ENCODE measurements around the gene ST6GALNAC5. TPM values are rescaled to one million over a fixed set of nuclear protein-coding genes. Genes with fewer than 3 reads are reported as not detected.

Gene ST6GALNAC5
- total RNA-seq, 4 donors from 2014 or later = 0.49 to 14.1 (median 2.1) TPM

- 92% methylated on average over 20 of the region's 20 CpGs for WGBS
- no peak for TF ChIP-seq POLR2A (IDR thresholded peaks at IDR 0.05)
- no peak for TF ChIP-seq CTCF (IDR thresholded peaks at IDR 0.05)
- TF ChIP-seq POLR2AphosphoS5 (IDR thresholded peaks at IDR 0.05) = no peak
- TF ChIP-seq EP300 (IDR thresholded peaks at IDR 0.05) = no peak
- Histone ChIP-seq H3K4me3 (no peak overlapping the region), H3K36me3 (no peaks in the 10 kb centered on the region), H3K27me3 (peaks cover 2% of the 10 kb centered on the region), H3K4me1 (no peaks in the 10 kb centered on the region), H3K27ac (no peak overlapping the region), H3K9me3 (no peaks in the 10 kb centered on the region)
- no peak for DNase-seq (ENCODE audit: low spot score in 2 of 2)
Observed at GRCh38 chr1:77044133-77044849, 177.0 kb downstream of the ST6GALNAC5 start.

GRCh38 chr1:77047575-77047974, 180.3 kb downstream of the ST6GALNAC5 start:
- TF ChIP-seq POLR2A (IDR thresholded peaks at IDR 0.05) (no peak), EP300 (IDR thresholded peaks at IDR 0.05) (no peak)
- WGBS = 97% methylated on average over 1 of the region's 1 CpG

GRCh38 chr1:77047978-77048614, 180.8 kb downstream of the ST6GALNAC5 start:
- H3K27me3 ChIP-seq = peaks cover 2% of the 10 kb centered on the region
- H3K27ac ChIP-seq = no peak overlapping the region
- no peak overlapping the region for H3K4me3 ChIP-seq
- DNase-seq (ENCODE audit: low spot score in 2 of 2) = no peak
- no peaks in the 10 kb centered on the region for H3K36me3 ChIP-seq
- no peaks in the 10 kb centered on the region for H3K4me1 ChIP-seq
- H3K9me3 ChIP-seq = no peaks in the 10 kb centered on the region
- WGBS = 78% methylated on average over 3 of the region's 3 CpGs
- TF ChIP-seq POLR2AphosphoS5 (IDR thresholded peaks at IDR 0.05) = no peak
- TF ChIP-seq CTCF (IDR thresholded peaks at IDR 0.05) = no peak
- no peak for TF ChIP-seq EP300 (IDR thresholded peaks at IDR 0.05)
- no peak for TF ChIP-seq POLR2A (IDR thresholded peaks at IDR 0.05)

More at GRCh38 chr1:77047575-77047974, 180.3 kb downstream of the ST6GALNAC5 start:
- no peaks in the 10 kb centered on the region for H3K4me1 ChIP-seq
- no peaks in the 10 kb centered on the region for H3K9me3 ChIP-seq
- H3K36me3 ChIP-seq = no peaks in the 10 kb centered on the region
- H3K27me3 ChIP-seq = peaks cover 2% of the 10 kb centered on the region
- no peak overlapping the region for H3K4me3 ChIP-seq
- no peak for DNase-seq (ENCODE audit: low spot score in 2 of 2)
- no peak overlapping the region for H3K27ac ChIP-seq

GRCh38 chr1:77048615-77049005, 181.3 kb downstream of the ST6GALNAC5 start:
- Histone ChIP-seq H3K4me1 (no peaks in the 10 kb centered on the region), H3K36me3 (no peaks in the 10 kb centered on the region), H3K4me3 (no peak overlapping the region), H3K27me3 (peaks cover 2% of the 10 kb centered on the region), H3K27ac (no peak overlapping the region), H3K9me3 (no peaks in the 10 kb centered on the region)
- WGBS = 61% methylated on average over 1 of the region's 1 CpG
- no peak for TF ChIP-seq CTCF (IDR thresholded peaks at IDR 0.05)
- no peak for TF ChIP-seq POLR2AphosphoS5 (IDR thresholded peaks at IDR 0.05)
- no peak for TF ChIP-seq EP300 (IDR thresholded peaks at IDR 0.05)
- TF ChIP-seq POLR2A (IDR thresholded peaks at IDR 0.05) = no peak
- DNase-seq (ENCODE audit: low spot score in 2 of 2) = no peak

DNA sequence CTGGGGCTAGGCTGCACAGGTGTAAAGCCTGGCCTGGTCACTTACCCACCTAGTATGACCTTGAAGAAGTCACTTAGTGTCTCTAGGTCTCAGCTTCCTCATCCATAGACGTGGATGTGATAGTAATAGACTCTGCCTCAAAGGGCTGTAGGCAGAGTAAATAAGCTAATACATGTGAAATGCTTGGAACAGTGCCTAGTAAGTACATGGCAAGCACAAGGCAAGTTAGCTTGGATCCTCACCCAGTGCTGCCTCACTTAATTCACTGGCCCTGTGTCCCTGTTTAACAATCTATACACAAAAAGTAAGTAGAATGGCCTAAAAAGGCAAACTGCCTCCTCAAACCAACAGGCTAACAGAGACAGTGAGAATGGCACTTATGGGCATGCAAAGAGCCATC, 184.1 kb downstream of the ST6GALNAC5 start:
- 26% methylated on average over 1 of the region's 1 CpG for WGBS
- Histone ChIP-seq H3K27ac (no peak overlapping the region), H3K27me3 (peaks cover 2% of the 10 kb centered on the region), H3K4me1 (no peaks in the 10 kb centered on the region), H3K9me3 (no peaks in the 10 kb centered on the region), H3K4me3 (no peak overlapping the region), H3K36me3 (no peaks in the 10 kb centered on the region)
- TF ChIP-seq CTCF (IDR thresholded peaks at IDR 0.05) = no peak
- TF ChIP-seq EP300 (IDR thresholded peaks at IDR 0.05) = no peak
- TF ChIP-seq POLR2AphosphoS5 (IDR thresholded peaks at IDR 0.05) = no peak
- no peak for TF ChIP-seq POLR2A (IDR thresholded peaks at IDR 0.05)
- no peak for DNase-seq (ENCODE audit: low spot score in 2 of 2)

Data from suprapubic skin (tissue), 4 donors.